GM12873 (cell line): ENCODE measurements around the gene PYGM.

Experiments used
- CTCF ChIP-seq: IDR thresholded peaks from 2 replicates; pipeline ENCODE4 v1.5.1; 2012; ENCODE audit warnings: low read depth, mild to moderate bottlenecking, moderate library complexity, low read length, control low read depth; ENCODE audit not compliant: insufficient read depth; ENCODE audit errors: missing control alignments

Gene PYGM

GRCh38 chr11:64758330-64759079 is 1.3 kb downstream of the PYGM start:
- TF ChIP-seq CTCF, result no peak

- TF ChIP-seq CTCF, result no peak
These were observed 2.0 kb downstream of the PYGM start for GRCh38 chr11:64757549-64758329.

- no peak for TF ChIP-seq CTCF
These were observed 4.0 kb downstream of the PYGM start for GRCh38 chr11:64755681-64756361.

- no peak for TF ChIP-seq CTCF
These were observed 4.7 kb downstream of the PYGM start for GRCh38 chr11:64754919-64755662.

- no peak for TF ChIP-seq CTCF
These were observed 5.5 kb downstream of the PYGM start for GRCh38 chr11:64754124-64754918.

GRCh38 chr11:64753380-64754123 is 6.2 kb downstream of the PYGM start:
- no peak for TF ChIP-seq CTCF
